ENCODE data around the gene TNIP3. TPM values are rescaled to one million over a fixed set of nuclear protein-coding genes. Genes with fewer than 3 reads are reported as not detected.

The TNIP3 gene
- polyA plus RNA-seq, 4 donors = 0.79 to 2.3 (median 2.1) TPM

DNA sequence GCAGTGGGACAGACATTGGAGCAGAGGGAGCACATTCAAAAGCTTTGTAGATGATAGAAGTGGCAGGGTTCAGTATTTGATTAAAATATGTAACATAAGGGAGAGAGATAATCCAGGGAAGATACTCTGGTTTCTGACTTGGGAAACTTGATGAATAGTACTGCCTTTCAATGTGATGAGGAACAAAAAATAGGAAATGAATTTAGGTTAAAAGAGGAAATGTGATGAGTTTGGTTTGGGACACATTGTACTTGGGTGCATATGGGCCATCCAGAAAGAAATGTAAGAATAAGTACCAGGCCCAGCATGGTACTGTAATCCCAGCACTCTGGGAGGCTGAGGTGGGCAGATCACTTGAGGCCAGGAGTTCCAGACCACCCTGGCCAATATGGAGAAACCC lies 70.9 kb downstream of the TNIP3 start:
- no peak for DNase-seq (ENCODE audit: low read depth in 4 of 4, low spot score in 2 of 4)

DNA sequence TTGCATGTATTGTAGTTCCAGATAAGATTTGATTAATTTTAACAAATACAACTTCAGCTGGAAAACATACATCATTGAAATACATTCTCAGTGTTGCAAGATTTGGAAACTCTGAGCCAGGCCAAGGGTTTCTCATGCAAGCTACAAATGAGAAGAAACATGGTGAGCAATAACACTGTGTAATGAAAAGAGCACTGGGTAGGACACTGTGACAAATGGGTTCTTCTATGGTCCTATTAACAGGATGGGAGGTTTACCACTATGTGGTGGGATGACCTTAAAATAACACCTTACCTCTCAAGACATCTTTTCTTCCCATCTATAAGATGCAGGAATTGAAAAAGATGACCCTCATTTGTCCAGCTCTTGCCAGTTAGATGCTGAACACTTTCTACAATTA lies 72.2 kb downstream of the TNIP3 start:
- no peak for DNase-seq (ENCODE audit: low read depth in 4 of 4, low spot score in 2 of 4)

DNA sequence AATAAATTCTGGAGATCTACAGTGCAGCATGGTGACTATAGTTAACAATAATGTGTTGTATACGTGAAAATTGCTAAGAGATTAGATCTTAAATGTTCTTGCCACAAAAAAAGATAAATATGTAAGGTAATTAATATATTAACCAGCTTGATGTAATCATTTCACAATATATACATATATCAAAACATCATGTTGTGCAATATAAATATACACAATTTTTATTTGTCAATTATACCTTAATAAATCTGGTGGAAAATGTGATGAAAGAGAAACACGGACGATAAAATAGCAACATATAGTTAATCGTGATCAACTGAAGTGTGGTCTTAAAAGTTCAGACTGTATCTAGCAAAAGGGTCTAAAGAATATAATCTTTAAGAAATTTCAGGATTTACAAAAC lies 75.3 kb downstream of the TNIP3 start:
- DNase-seq (ENCODE audit: low read depth in 4 of 4, low spot score in 2 of 4) = no peak

Other genes starting within 250 kb of the TNIP3 start
- 10 to 100 TPM; 16.1 to 18.8 (median 17.5) TPM for gene PRDM5, start 241.6 kb downstream of the TNIP3 start, polyA plus RNA-seq (ENCODE audit: insufficient read length in 4 of 4)
- 10 to 100 TPM; 57.9 to 72.5 (median 63.6) TPM for gene NDNF, start 91.8 kb downstream of the TNIP3 start, polyA plus RNA-seq (ENCODE audit: insufficient read length in 4 of 4)
- 1 to 10 TPM in 3 of 4 donors, under 1 TPM in 1; 0.90 to 1.8 (median 1.8) TPM for gene QRFPR, start 216.7 kb upstream of the TNIP3 start, polyA plus RNA-seq (ENCODE audit: insufficient read length in 4 of 4)